K562 (cell line): ENCODE measurements around the gene EME1. TPM values are rescaled to one million over a fixed set of nuclear protein-coding genes. Genes with fewer than 3 reads are reported as not detected.
A peak's percentile ranks its signal among the peaks of the same experiment; 100 is the strongest.

Experiments
- ATF7 ChIP-seq: fragments of 450-650 bp; IDR thresholded peaks from 2 replicates; pipeline ENCODE4 v1.7.1; 2014; ENCODE audit warnings: mild to moderate bottlenecking, moderate library complexity
- BCOR ChIP-seq: fragments of 450-650 bp; IDR thresholded peaks from 2 replicates; pipeline ENCODE4 v1.6.1; 2016
- CHCHD3 ChIP-seq: fragments of 250-450 bp; sonication (Bioruptor Pico); IDR thresholded peaks from 2 replicates; pipeline ENCODE4 v2.1.2; 2022; ENCODE audit warnings: mild to moderate bottlenecking
- COPS2 ChIP-seq: fragments of 450-650 bp; conservative IDR thresholded peaks from 2 replicates; pipeline ENCODE4 v1.6.1; 2016; ENCODE audit warnings: mild to moderate bottlenecking, moderate library complexity
- DACH1 ChIP-seq: fragments of 450-650 bp; IDR thresholded peaks from 2 replicates; pipeline ENCODE4 v1.6.1; 2018; ENCODE audit not compliant: partially characterized antibody
- EP400 ChIP-seq: fragments of 450-650 bp; IDR thresholded peaks from 2 replicates; pipeline ENCODE4 v1.6.1; 2017; ENCODE audit warnings: antibody characterized with exemption, mild to moderate bottlenecking, moderate library complexity
- ERF ChIP-seq: fragments of 450-650 bp; formaldehyde crosslinking; IDR thresholded peaks from 2 replicates; pipeline ENCODE4 v1.4.0; 2020; ENCODE audit warnings: mild to moderate bottlenecking, mixed read lengths
- FOXA3 ChIP-seq, 2 experiments: fragments of 450-650 bp in 1 of 2; sonication (generic) in 1 of 2; formaldehyde crosslinking; IDR thresholded peaks in 1 of 2; conservative IDR thresholded peaks in 1 of 2; 2 replicates each; pipeline versions ENCODE4 v1.4.0 to v1.8.0; 2020 to 2022; ENCODE audit warnings: mild to moderate bottlenecking in 2 of 2, missing genetic modification reagents in 1 of 2
- GABPA ChIP-seq: fragments of 200-800 bp; sonication (Bioruptor generic); conservative IDR thresholded peaks from 2 replicates; pipeline ENCODE4 v1.6.1; 2016; ENCODE audit warnings: low read depth, missing genetic modification characterization, missing compliant biosample characterization
- KAT8 ChIP-seq: fragments of 450-650 bp; IDR thresholded peaks from 2 replicates; pipeline ENCODE4 v1.6.1; 2016; ENCODE audit warnings: low read depth, mild to moderate bottlenecking
- NFIC ChIP-seq: fragments of 450-650 bp; IDR thresholded peaks from 2 replicates; pipeline ENCODE4 v1.6.1; 2017; ENCODE audit warnings: mild to moderate bottlenecking, inconsistent platforms
- RAD21 ChIP-seq, 2 experiments: fragments of 250-450 bp in 1 of 2; fragments of 450-650 bp in 1 of 2; sonication (Bioruptor Pico) in 1 of 2; formaldehyde crosslinking in 1 of 2; IDR thresholded peaks in 1 of 2; conservative IDR thresholded peaks in 1 of 2; 2 replicates each; pipeline versions ENCODE4 v1.4.0 to v1.8.0; 2020 to 2022; ENCODE audit warnings: mild to moderate bottlenecking in 2 of 2, moderate library complexity in 1 of 2
- RBM14 ChIP-seq: fragments of 200-400 bp; formaldehyde crosslinking; IDR thresholded peaks from 2 replicates; pipeline ENCODE4 v1.6.1; 2018; ENCODE audit warnings: low read depth, mild to moderate bottlenecking, low read length, moderate library complexity, borderline replicate concordance; ENCODE audit not compliant: insufficient read depth
- RBM34 ChIP-seq: fragments of 200-400 bp; formaldehyde crosslinking; IDR thresholded peaks from 2 replicates; pipeline ENCODE4 v1.6.1; 2018; ENCODE audit warnings: low read length, borderline replicate concordance; ENCODE audit not compliant: insufficient read depth
- RFX5 ChIP-seq: IDR thresholded peaks from 2 replicates; pipeline ENCODE4 v1.6.1; 2011; ENCODE audit warnings: low read depth, mild to moderate bottlenecking, improper control_type of control experiment, low read length
- SP1 ChIP-seq: sonication (generic); formaldehyde crosslinking; IDR thresholded peaks from 2 replicates; pipeline ENCODE4 v1.8.1; 2022; ENCODE audit warnings: mild to moderate bottlenecking, missing genetic modification reagents
- SREBF2 ChIP-seq: sonication (generic); formaldehyde crosslinking; IDR thresholded peaks from 2 replicates; pipeline ENCODE4 v1.4.0; 2020; ENCODE audit warnings: mild to moderate bottlenecking, missing genetic modification reagents
- TEAD4 ChIP-seq, 2 experiments: sonication (generic) in 1 of 2; formaldehyde crosslinking in 1 of 2; IDR thresholded peaks; 2 replicates each; pipeline versions ENCODE4 v1.6.1 to v1.8.0; 2012 to 2022; ENCODE audit warnings: borderline replicate concordance in 1 of 2, inconsistent platforms in 1 of 2, low read length in 1 of 2, mild to moderate bottlenecking in 1 of 2, missing genetic modification reagents in 1 of 2
- TFAM ChIP-seq: fragments of 250-450 bp; sonication (Bioruptor Pico); conservative IDR thresholded peaks from 2 replicates; pipeline ENCODE4 v1.5.0; 2021; ENCODE audit warnings: mild to moderate bottlenecking, moderate library complexity
- ZNF232 ChIP-seq: sonication (generic); formaldehyde crosslinking; IDR thresholded peaks from 2 replicates; pipeline ENCODE4 v1.8.0; 2022; ENCODE audit warnings: mild to moderate bottlenecking, missing genetic modification reagents
- polyA plus RNA-seq, 8 experiments: library from polyadenylated mRNA; depleted of rRNA in 4 of 8; stranded (reverse) in 5 of 8; unstranded in 3 of 8; fragments of >200 nt; fragmentation: Nextera tagmentation in 2 of 8; fragmentation: Illumina TruSeq in 1 of 8; extraction: Ambion mirVana in 2 of 8; extraction: Trizol in 1 of 8; gene quantifications; 2 replicates each; pipeline versions ENCODE4 v1.2.1 to v1.2.3, GENCODE V29; 2011 to 2014; ENCODE audit warnings: inconsistent platforms in 1 of 8, missing spikeins in 1 of 8
- total RNA-seq, 7 experiments: library from RNA; depleted of rRNA in 6 of 7; stranded (reverse); fragments of >200 nt in 6 of 7; fragmentation: Illumina TruSeq in 2 of 7; extraction: Trizol in 2 of 7; gene quantifications; 2 replicates each; pipeline versions ENCODE4 v1.2.1 to v1.2.3, GENCODE V29; 2011 to 2021; ENCODE audit warnings: low replicate concordance in 1 of 7
- TF ChIP-seq, protein P1 (sequence below): IDR thresholded peaks from 2 replicates; pipeline ENCODE4 v1.6.1; 2011; ENCODE audit not compliant: insufficient read length; ENCODE audit errors: extremely low read depth
- TF ChIP-seq, protein P2 (sequence below): fragments of 250-450 bp; sonication (Bioruptor Pico); IDR thresholded peaks from 2 replicates; pipeline ENCODE4 v1.8.0; 2022; ENCODE audit warnings: moderate library complexity, mild to moderate bottlenecking, inconsistent platforms
- TF ChIP-seq, protein P3 (sequence below): fragments of 450-650 bp; IDR thresholded peaks from 2 replicates; pipeline ENCODE4 v1.6.1; 2017; ENCODE audit warnings: antibody characterized with exemption, mild to moderate bottlenecking

EME1 gene
- total and polyA plus RNA-seq, 9 of the 15 experiments (the other 6 are each of a cell fraction or from before 2014, with no cell fraction given): 14.6 to 44.1 (median 24.0) TPM

DNA sequence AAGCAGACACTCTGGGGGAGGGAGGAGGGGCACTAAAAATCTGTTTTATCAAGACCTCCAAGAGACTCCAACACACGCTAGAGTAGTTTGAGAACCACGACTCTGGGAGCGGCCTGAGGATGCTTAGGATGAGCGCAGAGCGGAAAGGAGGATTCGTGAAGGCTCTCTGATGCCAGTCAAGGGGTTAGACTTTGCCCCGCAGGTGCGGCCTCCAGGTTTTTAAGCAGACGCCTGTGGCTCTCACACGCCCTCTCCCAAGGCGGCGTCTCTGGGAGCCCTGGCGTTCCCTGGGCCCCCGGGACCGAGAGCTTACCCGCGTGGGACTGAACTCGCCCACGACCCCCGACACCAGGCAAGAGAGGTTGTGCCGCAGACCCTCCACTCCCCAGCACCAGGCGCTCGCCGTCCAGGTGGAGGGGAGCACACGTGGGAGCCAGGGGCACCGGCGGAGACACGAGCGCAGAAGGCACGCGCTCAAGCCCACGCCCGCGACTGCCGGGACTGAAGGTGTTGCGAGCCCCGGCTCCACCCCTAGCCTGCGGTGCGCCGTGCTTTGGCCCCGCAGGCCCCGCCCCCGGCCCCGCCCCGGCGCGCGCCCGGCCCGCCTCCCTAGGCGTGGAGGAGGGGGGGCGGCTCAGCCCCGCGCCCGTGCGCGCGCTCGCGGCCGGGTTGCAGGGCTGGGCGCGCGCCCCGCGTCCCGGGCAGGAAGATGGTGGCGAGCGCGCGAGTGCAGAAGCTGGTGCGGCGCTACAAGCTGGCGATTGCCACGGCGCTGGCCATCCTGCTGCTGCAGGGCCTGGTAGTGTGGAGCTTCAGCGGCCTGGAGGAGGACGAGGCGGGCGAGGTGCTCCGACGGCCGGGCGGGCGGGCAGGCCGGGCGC is 27.4 kb upstream of the EME1 start, which contains the start of gene XYLT2 (continued):
- TF ChIP-seq RAD21 (CRISPR knock-in tag; conservative IDR thresholded peaks at IDR 0.05 in 1 of 2, IDR thresholded peaks at IDR 0.05 in 1 of 2): no peak
- no peak for TF ChIP-seq DACH1
- TF ChIP-seq ATF7: no peak
- no peak for TF ChIP-seq RBM14
- TF ChIP-seq TEAD4 (IDR thresholded peaks at IDR 0.05; ENCODE audit: low read length): no peak
- TF ChIP-seq TEAD4 (CRISPR knock-in tag; IDR thresholded peaks at IDR 0.05; ENCODE audit: borderline replicate concordance): no peak
- TF ChIP-seq EP400: peak; percentile 64
- TF ChIP-seq COPS2: no peak
- no peak for TF ChIP-seq TFAM
- 0 out of 2 replicates have a peak, but pooled peaks have one; percentile 76 for TF ChIP-seq ERF (CRISPR knock-in tag)
- TF ChIP-seq BCOR: no peak
- no peak for TF ChIP-seq RFX5
- TF ChIP-seq, protein P1, sequence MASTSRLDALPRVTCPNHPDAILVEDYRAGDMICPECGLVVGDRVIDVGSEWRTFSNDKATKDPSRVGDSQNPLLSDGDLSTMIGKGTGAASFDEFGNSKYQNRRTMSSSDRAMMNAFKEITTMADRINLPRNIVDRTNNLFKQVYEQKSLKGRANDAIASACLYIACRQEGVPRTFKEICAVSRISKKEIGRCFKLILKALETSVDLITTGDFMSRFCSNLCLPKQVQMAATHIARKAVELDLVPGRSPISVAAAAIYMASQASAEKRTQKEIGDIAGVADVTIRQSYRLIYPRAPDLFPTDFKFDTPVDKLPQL: no peak
- TF ChIP-seq, protein P2, sequence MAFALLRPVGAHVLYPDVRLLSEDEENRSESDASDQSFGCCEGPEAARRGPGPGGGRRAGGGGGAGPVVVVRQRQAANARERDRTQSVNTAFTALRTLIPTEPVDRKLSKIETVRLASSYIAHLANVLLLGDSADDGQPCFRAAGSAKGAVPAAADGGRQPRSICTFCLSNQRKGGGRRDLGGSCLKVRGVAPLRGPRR (CRISPR knock-in tag): no peak
- TF ChIP-seq SP1 (CRISPR knock-in tag): no peak
- TF ChIP-seq, protein P3, sequence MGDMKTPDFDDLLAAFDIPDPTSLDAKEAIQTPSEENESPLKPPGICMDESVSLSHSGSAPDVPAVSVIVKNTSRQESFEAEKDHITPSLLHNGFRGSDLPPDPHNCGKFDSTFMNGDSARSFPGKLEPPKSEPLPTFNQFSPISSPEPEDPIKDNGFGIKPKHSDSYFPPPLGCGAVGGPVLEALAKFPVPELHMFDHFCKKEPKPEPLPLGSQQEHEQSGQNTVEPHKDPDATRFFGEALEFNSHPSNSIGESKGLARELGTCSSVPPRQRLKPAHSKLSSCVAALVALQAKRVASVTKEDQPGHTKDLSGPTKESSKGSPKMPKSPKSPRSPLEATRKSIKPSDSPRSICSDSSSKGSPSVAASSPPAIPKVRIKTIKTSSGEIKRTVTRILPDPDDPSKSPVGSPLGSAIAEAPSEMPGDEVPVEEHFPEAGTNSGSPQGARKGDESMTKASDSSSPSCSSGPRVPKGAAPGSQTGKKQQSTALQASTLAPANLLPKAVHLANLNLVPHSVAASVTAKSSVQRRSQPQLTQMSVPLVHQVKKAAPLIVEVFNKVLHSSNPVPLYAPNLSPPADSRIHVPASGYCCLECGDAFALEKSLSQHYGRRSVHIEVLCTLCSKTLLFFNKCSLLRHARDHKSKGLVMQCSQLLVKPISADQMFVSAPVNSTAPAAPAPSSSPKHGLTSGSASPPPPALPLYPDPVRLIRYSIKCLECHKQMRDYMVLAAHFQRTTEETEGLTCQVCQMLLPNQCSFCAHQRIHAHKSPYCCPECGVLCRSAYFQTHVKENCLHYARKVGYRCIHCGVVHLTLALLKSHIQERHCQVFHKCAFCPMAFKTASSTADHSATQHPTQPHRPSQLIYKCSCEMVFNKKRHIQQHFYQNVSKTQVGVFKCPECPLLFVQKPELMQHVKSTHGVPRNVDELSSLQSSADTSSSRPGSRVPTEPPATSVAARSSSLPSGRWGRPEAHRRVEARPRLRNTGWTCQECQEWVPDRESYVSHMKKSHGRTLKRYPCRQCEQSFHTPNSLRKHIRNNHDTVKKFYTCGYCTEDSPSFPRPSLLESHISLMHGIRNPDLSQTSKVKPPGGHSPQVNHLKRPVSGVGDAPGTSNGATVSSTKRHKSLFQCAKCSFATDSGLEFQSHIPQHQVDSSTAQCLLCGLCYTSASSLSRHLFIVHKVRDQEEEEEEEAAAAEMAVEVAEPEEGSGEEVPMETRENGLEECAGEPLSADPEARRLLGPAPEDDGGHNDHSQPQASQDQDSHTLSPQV: no peak
- no peak for TF ChIP-seq KAT8
- TF ChIP-seq FOXA3 (CRISPR knock-in tag; conservative IDR thresholded peaks at IDR 0.05 in 1 of 2, IDR thresholded peaks at IDR 0.05 in 1 of 2): peak in 1 of 2 experiments; percentile 55; a peak in 1 of 4 replicates
- no peak for TF ChIP-seq SREBF2
- TF ChIP-seq NFIC: no peak; the same call in 1 of the 2 replicates
- TF ChIP-seq CHCHD3 (CRISPR knock-in tag): no peak
- TF ChIP-seq RBM34: no peak
- 0 out of 2 replicates have a peak, but pooled peaks have one; percentile 22 for TF ChIP-seq ZNF232 (CRISPR knock-in tag)
- TF ChIP-seq GABPA (tag): peak; percentile 58
